ENCODE data around the gene MBP.

The MBP gene

GRCh38 chr18:77054606-77055428 lies 77.8 kb downstream of the MBP start:
- peak; percentile 48 to 55 for DNase-seq (ENCODE audit: low read depth in 1 of 2, low spot score in 1 of 2)
- in situ Hi-C loops (cut with HindIII; ENCODE audit: low pct_unique_long_range_greater_than_20kb, low sequenced_read_pairs), result no loop called here
- no peak for TF ChIP-seq JUND (IDR thresholded peaks at IDR 0.05; ENCODE audit: low read depth)

GRCh38 chr18:77054288-77054605 lies 78.3 kb downstream of the MBP start:
- in situ Hi-C loops (cut with HindIII; ENCODE audit: low pct_unique_long_range_greater_than_20kb, low sequenced_read_pairs), result no loop called here
- DNase-seq (ENCODE audit: low read depth in 1 of 2, low spot score in 1 of 2), result no peak
- no peak for TF ChIP-seq JUND (IDR thresholded peaks at IDR 0.05; ENCODE audit: low read depth)

- in situ Hi-C loops (cut with HindIII; ENCODE audit: low pct_unique_long_range_greater_than_20kb, low sequenced_read_pairs), result no loop called here
- no peak for DNase-seq (ENCODE audit: low read depth in 1 of 2, low spot score in 1 of 2)
- TF ChIP-seq JUND (IDR thresholded peaks at IDR 0.05; ENCODE audit: low read depth), result no peak
Observed at GRCh38 chr18:77053616-77054287, 78.8 kb downstream of the MBP start.

- no peak for TF ChIP-seq JUND (IDR thresholded peaks at IDR 0.05; ENCODE audit: low read depth)
- DNase-seq (ENCODE audit: low read depth in 1 of 2, low spot score in 1 of 2), result no peak
- in situ Hi-C loops (cut with HindIII; ENCODE audit: low pct_unique_long_range_greater_than_20kb, low sequenced_read_pairs), result no loop called here
Observed at GRCh38 chr18:77052983-77053309, 79.6 kb downstream of the MBP start.

GRCh38 chr18:77052297-77052982 lies 80.1 kb downstream of the MBP start:
- in situ Hi-C loops (cut with HindIII; ENCODE audit: low pct_unique_long_range_greater_than_20kb, low sequenced_read_pairs), result no loop called here
- no peak for TF ChIP-seq JUND (IDR thresholded peaks at IDR 0.05; ENCODE audit: low read depth)
- no peak for DNase-seq (ENCODE audit: low read depth in 1 of 2, low spot score in 1 of 2)

- DNase-seq (ENCODE audit: low read depth in 1 of 2, low spot score in 1 of 2), result no peak
- in situ Hi-C loops (cut with HindIII; ENCODE audit: low pct_unique_long_range_greater_than_20kb, low sequenced_read_pairs), result no loop called here
- no peak for TF ChIP-seq JUND (IDR thresholded peaks at IDR 0.05; ENCODE audit: low read depth)
Observed at GRCh38 chr18:77051581-77052296, 80.8 kb downstream of the MBP start.

- DNase-seq (ENCODE audit: low read depth in 1 of 2, low spot score in 1 of 2), result no peak
- in situ Hi-C loops (cut with HindIII; ENCODE audit: low pct_unique_long_range_greater_than_20kb, low sequenced_read_pairs), result no loop called here
- no peak for TF ChIP-seq JUND (IDR thresholded peaks at IDR 0.05; ENCODE audit: low read depth)
Observed at GRCh38 chr18:77049938-77050337, 82.6 kb downstream of the MBP start.

- DNase-seq (ENCODE audit: low read depth in 1 of 2, low spot score in 1 of 2), result no peak
- in situ Hi-C loops (cut with HindIII; ENCODE audit: low pct_unique_long_range_greater_than_20kb, low sequenced_read_pairs), result no loop called here
- no peak for TF ChIP-seq JUND (IDR thresholded peaks at IDR 0.05; ENCODE audit: low read depth)
Observed at GRCh38 chr18:77047803-77048419, 84.7 kb downstream of the MBP start.

GRCh38 chr18:77046994-77047393 lies 85.6 kb downstream of the MBP start:
- TF ChIP-seq JUND (IDR thresholded peaks at IDR 0.05; ENCODE audit: low read depth), result no peak
- in situ Hi-C loops (cut with HindIII; ENCODE audit: low pct_unique_long_range_greater_than_20kb, low sequenced_read_pairs), result no loop called here
- DNase-seq (ENCODE audit: low read depth in 1 of 2, low spot score in 1 of 2), result no peak

GRCh38 chr18:77046409-77046808 lies 86.2 kb downstream of the MBP start:
- no peak for TF ChIP-seq JUND (IDR thresholded peaks at IDR 0.05; ENCODE audit: low read depth)
- in situ Hi-C loops (cut with HindIII; ENCODE audit: low pct_unique_long_range_greater_than_20kb, low sequenced_read_pairs), result no loop called here
- no peak for DNase-seq (ENCODE audit: low read depth in 1 of 2, low spot score in 1 of 2)

- in situ Hi-C loops (cut with HindIII; ENCODE audit: low pct_unique_long_range_greater_than_20kb, low sequenced_read_pairs), result no loop called here
- no peak for DNase-seq (ENCODE audit: low read depth in 1 of 2, low spot score in 1 of 2)
- TF ChIP-seq JUND (IDR thresholded peaks at IDR 0.05; ENCODE audit: low read depth), result no peak
Observed at GRCh38 chr18:77045677-77046076, 86.9 kb downstream of the MBP start.

GRCh38 chr18:77044866-77045664 lies 87.5 kb downstream of the MBP start:
- no peak for TF ChIP-seq JUND (IDR thresholded peaks at IDR 0.05; ENCODE audit: low read depth)
- DNase-seq (ENCODE audit: low read depth in 1 of 2, low spot score in 1 of 2), result no peak
- in situ Hi-C loops (cut with HindIII; ENCODE audit: low pct_unique_long_range_greater_than_20kb, low sequenced_read_pairs), result no loop called here
